SU-DHL-6 (cell line): Measurements from ENCODE around the gene MARCHF10.

ENCODE experiments used
- H2AFZ ChIP-seq: fragments of 200-600 bp; sonication (generic); 2 replicates; pipeline ENCODE4 v1.6.1; 2014; ENCODE audit warnings: low read depth, mild to moderate bottlenecking, moderate library complexity, mixed read lengths, antibody characterized with exemption, low read length; ENCODE audit not compliant: severe bottlenecking
- H3F3A ChIP-seq: fragments of 200-600 bp; shearing (Covaris generic); 2 replicates; pipeline ENCODE4 v1.6.0; 2016; ENCODE audit warnings: antibody characterized with exemption, mild to moderate bottlenecking; ENCODE audit not compliant: insufficient read depth
- H3K27ac ChIP-seq: fragments of 200-600 bp; sonication (generic); 2 replicates; pipeline ENCODE4 v1.5.1; 2016; ENCODE audit warnings: low read depth, mild to moderate bottlenecking, low read length, moderate library complexity, mixed read lengths
- H3K27me3 ChIP-seq: fragments of 200-600 bp; sonication (generic), shearing (Covaris generic); 2 replicates; pipeline ENCODE4 v1.6.0; 2014; ENCODE audit warnings: mild to moderate bottlenecking, low read length
- H3K36me3 ChIP-seq: fragments of 200-600 bp; sonication (generic); 2 replicates; pipeline ENCODE4 v1.6.1; 2014; ENCODE audit warnings: mild to moderate bottlenecking, low read length, mixed read lengths
- H3K4me2 ChIP-seq: fragments of 300-600, 200-600 bp; shearing (Covaris generic), sonication (generic); 2 replicates; pipeline ENCODE4 v1.6.0; 2014; ENCODE audit warnings: low read length, low read depth, mild to moderate bottlenecking; ENCODE audit not compliant: poor library complexity, severe bottlenecking
- H3K4me3 ChIP-seq: fragments of 200-600 bp; sonication (generic); 2 replicates; pipeline ENCODE4 v1.5.1; 2014; ENCODE audit warnings: antibody characterized with exemption, low read length, mild to moderate bottlenecking, mixed read lengths; ENCODE audit not compliant: insufficient read depth, poor library complexity, severe bottlenecking
- H3K79me2 ChIP-seq: fragments of 200-600 bp; sonication (generic); 2 replicates; pipeline ENCODE4 v1.6.1; 2014; ENCODE audit warnings: mild to moderate bottlenecking, low read length, moderate library complexity; ENCODE audit not compliant: insufficient read depth
- H3K9ac ChIP-seq: fragments of 200-600 bp; sonication (generic); 2 replicates; pipeline ENCODE4 v1.7.0; 2014; ENCODE audit warnings: mild to moderate bottlenecking, low read length
- H3K9me2 ChIP-seq: fragments of 200-600 bp; sonication (generic); replicated peaks from 2 replicates; pipeline ENCODE4 v1.6.1; 2014; ENCODE audit warnings: low read length; ENCODE audit not compliant: insufficient read depth
- H3K9me3 ChIP-seq: fragments of 200-600 bp; sonication (generic); 2 replicates; pipeline ENCODE4 v1.6.1; 2014; ENCODE audit warnings: low read length, mixed read lengths; ENCODE audit not compliant: insufficient read depth
- H4K20me1 ChIP-seq: fragments of 200-600 bp; sonication (generic); 2 replicates; pipeline ENCODE4 v1.6.1; 2014; ENCODE audit warnings: low read depth, mild to moderate bottlenecking, antibody characterized with exemption, low read length, moderate library complexity, mixed read lengths
- CTCF ChIP-seq: fragments of 200-600 bp; sonication (generic); IDR thresholded peaks from one replicate; pipeline ENCODE4 v1.5.1; 2017; ENCODE audit warnings: antibody characterized with exemption, mild to moderate bottlenecking, low read length, moderate library complexity; ENCODE audit not compliant: insufficient read depth, poor library complexity, severe bottlenecking
- EZH2phosphoT487 ChIP-seq: fragments of 200-600 bp; sonication (generic), shearing (Covaris generic); conservative IDR thresholded peaks from 2 replicates; pipeline ENCODE4 v1.6.1; 2018; ENCODE audit warnings: mild to moderate bottlenecking, antibody characterized with exemption, low read length, moderate library complexity, mixed read lengths

MARCHF10 gene

GRCh38 chr17:62780951-62781350 is 27.2 kb downstream of the MARCHF10 start:
- Histone ChIP-seq H3F3A (no peaks in the 10 kb centered on the region), H2AFZ (no peak overlapping the region), H3K27ac (no peak overlapping the region), H3K4me3 (no peak overlapping the region), H3K9ac (no peak overlapping the region), H3K9me3 (no peaks in the 10 kb centered on the region), H3K79me2 (no peaks in the 10 kb centered on the region), H3K9me2 (no peaks in the 10 kb centered on the region), H4K20me1 (no peaks in the 10 kb centered on the region), H3K27me3 (no peaks in the 10 kb centered on the region), H3K36me3 (no peaks in the 10 kb centered on the region), H3K4me2 (no peak overlapping the region)
- no peak for TF ChIP-seq EZH2phosphoT487
- no peak for TF ChIP-seq CTCF

- no peak overlapping the region for H3K9ac ChIP-seq
- H3K9me2 ChIP-seq, result no peaks in the 10 kb centered on the region
- no peak overlapping the region for H3K27ac ChIP-seq
- H3K4me2 ChIP-seq, result no peak overlapping the region
- no peaks in the 10 kb centered on the region for H3K27me3 ChIP-seq
- H3K4me3 ChIP-seq, result no peak overlapping the region
- H4K20me1 ChIP-seq, result no peaks in the 10 kb centered on the region
- no peak overlapping the region for H2AFZ ChIP-seq
- H3K79me2 ChIP-seq, result no peaks in the 10 kb centered on the region
- H3F3A ChIP-seq, result no peaks in the 10 kb centered on the region
- no peaks in the 10 kb centered on the region for H3K36me3 ChIP-seq
- no peaks in the 10 kb centered on the region for H3K9me3 ChIP-seq
- TF ChIP-seq CTCF, result no peak
- TF ChIP-seq EZH2phosphoT487, result no peak
Measured at GRCh38 chr17:62780269-62780668, 27.8 kb downstream of the MARCHF10 start.

GRCh38 chr17:62778990-62779681 is 29.0 kb downstream of the MARCHF10 start:
- Histone ChIP-seq H3K79me2 (no peaks in the 10 kb centered on the region), H3K4me3 (no peak overlapping the region), H4K20me1 (no peaks in the 10 kb centered on the region), H3K36me3 (no peaks in the 10 kb centered on the region), H3F3A (no peaks in the 10 kb centered on the region), H3K27me3 (no peaks in the 10 kb centered on the region), H2AFZ (no peak overlapping the region), H3K27ac (no peak overlapping the region), H3K9me3 (no peaks in the 10 kb centered on the region), H3K4me2 (no peak overlapping the region), H3K9me2 (no peaks in the 10 kb centered on the region), H3K9ac (no peak overlapping the region)
- TF ChIP-seq CTCF (no peak), EZH2phosphoT487 (no peak)
